SK-N-SH (cell line): ENCODE measurements around the gene TGM3.

Source experiments
- CHD2 ChIP-seq: fragments of 150-350 bp; IDR thresholded peaks from 2 replicates; pipeline ENCODE4 v1.6.1; 2018; ENCODE audit warnings: low read length; ENCODE audit not compliant: partially characterized antibody
- ELF1 ChIP-seq: IDR thresholded peaks from 2 replicates; pipeline ENCODE4 v1.4.0; 2012
- FOXM1 ChIP-seq: IDR thresholded peaks from 2 replicates; pipeline ENCODE4 v1.4.0; 2012; ENCODE audit warnings: low read depth, mild to moderate bottlenecking
- JUND ChIP-seq: IDR thresholded peaks from 2 replicates; pipeline ENCODE4 v1.4.0; 2012
- MEF2A ChIP-seq: IDR thresholded peaks from 2 replicates; pipeline ENCODE4 v1.4.0; 2012; ENCODE audit warnings: low read depth, borderline replicate concordance
- POLR2AphosphoS5 ChIP-seq: IDR thresholded peaks from 2 replicates; pipeline ENCODE4 v1.6.1; 2012; ENCODE audit warnings: low read depth, low read length
- TF ChIP-seq, protein P1 (sequence below): fragments of 200-600 bp; sonication (generic); IDR thresholded peaks from 2 replicates; pipeline ENCODE4 v1.6.1; 2017; ENCODE audit warnings: antibody characterized with exemption, mild to moderate bottlenecking, moderate library complexity
- TF ChIP-seq, protein P2 (sequence below): IDR thresholded peaks from 2 replicates; pipeline ENCODE4 v1.4.0; 2012; ENCODE audit warnings: low read depth

DNA sequence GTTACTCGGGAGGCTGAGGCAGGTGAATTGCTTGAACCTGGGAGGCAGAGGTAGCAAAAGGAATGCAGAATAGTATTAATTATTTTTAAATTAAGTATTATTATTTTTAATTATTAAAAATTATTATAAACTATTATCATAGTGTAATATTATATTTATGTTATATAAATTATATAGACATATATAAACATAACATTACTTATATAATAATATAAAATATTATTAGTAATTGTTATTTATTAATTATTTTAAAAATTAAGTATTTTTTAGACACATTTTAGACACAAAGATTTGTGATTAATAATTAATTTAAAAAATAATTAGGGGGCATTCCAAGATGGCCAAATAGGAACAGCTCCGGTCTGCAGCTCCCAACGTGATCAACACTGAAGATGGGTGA lies 31.7 kb upstream of the TGM3 start:
- TF ChIP-seq, protein P1, sequence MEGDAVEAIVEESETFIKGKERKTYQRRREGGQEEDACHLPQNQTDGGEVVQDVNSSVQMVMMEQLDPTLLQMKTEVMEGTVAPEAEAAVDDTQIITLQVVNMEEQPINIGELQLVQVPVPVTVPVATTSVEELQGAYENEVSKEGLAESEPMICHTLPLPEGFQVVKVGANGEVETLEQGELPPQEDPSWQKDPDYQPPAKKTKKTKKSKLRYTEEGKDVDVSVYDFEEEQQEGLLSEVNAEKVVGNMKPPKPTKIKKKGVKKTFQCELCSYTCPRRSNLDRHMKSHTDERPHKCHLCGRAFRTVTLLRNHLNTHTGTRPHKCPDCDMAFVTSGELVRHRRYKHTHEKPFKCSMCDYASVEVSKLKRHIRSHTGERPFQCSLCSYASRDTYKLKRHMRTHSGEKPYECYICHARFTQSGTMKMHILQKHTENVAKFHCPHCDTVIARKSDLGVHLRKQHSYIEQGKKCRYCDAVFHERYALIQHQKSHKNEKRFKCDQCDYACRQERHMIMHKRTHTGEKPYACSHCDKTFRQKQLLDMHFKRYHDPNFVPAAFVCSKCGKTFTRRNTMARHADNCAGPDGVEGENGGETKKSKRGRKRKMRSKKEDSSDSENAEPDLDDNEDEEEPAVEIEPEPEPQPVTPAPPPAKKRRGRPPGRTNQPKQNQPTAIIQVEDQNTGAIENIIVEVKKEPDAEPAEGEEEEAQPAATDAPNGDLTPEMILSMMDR, result no peak
- TF ChIP-seq MEF2A, result no peak
- no peak for TF ChIP-seq FOXM1
- TF ChIP-seq, protein P2, sequence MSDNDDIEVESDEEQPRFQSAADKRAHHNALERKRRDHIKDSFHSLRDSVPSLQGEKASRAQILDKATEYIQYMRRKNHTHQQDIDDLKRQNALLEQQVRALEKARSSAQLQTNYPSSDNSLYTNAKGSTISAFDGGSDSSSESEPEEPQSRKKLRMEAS, result no peak
- no peak for TF ChIP-seq POLR2AphosphoS5
- no peak for TF ChIP-seq CHD2
- TF ChIP-seq ELF1, result no peak
- TF ChIP-seq JUND, result no peak
